ENCODE results near the gene PDLIM4. TPM values are rescaled to one million over a fixed set of nuclear protein-coding genes. Genes with fewer than 3 reads are reported as not detected.

The PDLIM4 gene
- 47.7 and 67.7 TPM in 2 replicates for total RNA-seq

- TF ChIP-seq, protein P1, sequence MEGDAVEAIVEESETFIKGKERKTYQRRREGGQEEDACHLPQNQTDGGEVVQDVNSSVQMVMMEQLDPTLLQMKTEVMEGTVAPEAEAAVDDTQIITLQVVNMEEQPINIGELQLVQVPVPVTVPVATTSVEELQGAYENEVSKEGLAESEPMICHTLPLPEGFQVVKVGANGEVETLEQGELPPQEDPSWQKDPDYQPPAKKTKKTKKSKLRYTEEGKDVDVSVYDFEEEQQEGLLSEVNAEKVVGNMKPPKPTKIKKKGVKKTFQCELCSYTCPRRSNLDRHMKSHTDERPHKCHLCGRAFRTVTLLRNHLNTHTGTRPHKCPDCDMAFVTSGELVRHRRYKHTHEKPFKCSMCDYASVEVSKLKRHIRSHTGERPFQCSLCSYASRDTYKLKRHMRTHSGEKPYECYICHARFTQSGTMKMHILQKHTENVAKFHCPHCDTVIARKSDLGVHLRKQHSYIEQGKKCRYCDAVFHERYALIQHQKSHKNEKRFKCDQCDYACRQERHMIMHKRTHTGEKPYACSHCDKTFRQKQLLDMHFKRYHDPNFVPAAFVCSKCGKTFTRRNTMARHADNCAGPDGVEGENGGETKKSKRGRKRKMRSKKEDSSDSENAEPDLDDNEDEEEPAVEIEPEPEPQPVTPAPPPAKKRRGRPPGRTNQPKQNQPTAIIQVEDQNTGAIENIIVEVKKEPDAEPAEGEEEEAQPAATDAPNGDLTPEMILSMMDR (IDR thresholded peaks at IDR 0.05; ENCODE audit: extremely low read depth, low read depth, low read length) = no peak
- peak; percentile 95 for DNase-seq (ENCODE audit: insufficient read length, low spot score, missing footprints)
- Histone ChIP-seq H3K79me2 (ENCODE audit: insufficient read depth, low read length) (peaks cover 52% of the 10 kb centered on the region), H3K9me3 (ENCODE audit: low read depth, low read length) (no peaks in the 10 kb centered on the region), H3K4me2 (ENCODE audit: insufficient read depth, low read length) (peak within 1 kb of the TSS; percentile 98), H3K4me1 (ENCODE audit: insufficient read depth, low read length) (peaks cover 52% of the 10 kb centered on the region), H3K27ac (ENCODE audit: low read depth, low read length) (peak within 1 kb of the TSS; percentile 98), H3K36me3 (ENCODE audit: insufficient read depth, low read length) (peaks cover 17% of the 10 kb centered on the region), H3K27me3 (ENCODE audit: insufficient read depth, low read length) (no peaks in the 10 kb centered on the region), H3K4me3 (ENCODE audit: insufficient read depth, low read length) (peak within 1 kb of the TSS; percentile 81), H2AFZ (ENCODE audit: low read length) (peak within 1 kb of the TSS; percentile 56), H4K20me1 (ENCODE audit: insufficient read depth, low read length) (peaks cover 33% of the 10 kb centered on the region)
These were observed at the start of gene PDLIM4 for GRCh38 chr5:132257131-132258101. TSS of gene PDLIM4 (plus strand) at chr5:132257696. CDS start at chr5:132257735, 39 bp downstream.

GRCh38 chr5:132207778-132208177, 49.7 kb upstream of the PDLIM4 start:
- no peaks in the 10 kb centered on the region for H3K79me2 ChIP-seq (ENCODE audit: insufficient read depth, low read length)
- H3K4me1 ChIP-seq (ENCODE audit: insufficient read depth, low read length) = peaks cover 12% of the 10 kb centered on the region
- peaks cover 16% of the 10 kb centered on the region for H4K20me1 ChIP-seq (ENCODE audit: insufficient read depth, low read length)
- DNase-seq (ENCODE audit: insufficient read length, low spot score, missing footprints) = no peak
- H3K27ac ChIP-seq (ENCODE audit: low read depth, low read length) = no peak overlapping the region
- no peak overlapping the region for H3K4me3 ChIP-seq (ENCODE audit: insufficient read depth, low read length)
- no peak overlapping the region for H3K4me2 ChIP-seq (ENCODE audit: insufficient read depth, low read length)
- H3K36me3 ChIP-seq (ENCODE audit: insufficient read depth, low read length) = peaks cover 87% of the 10 kb centered on the region
- no peaks in the 10 kb centered on the region for H3K9me3 ChIP-seq (ENCODE audit: low read depth, low read length)
- TF ChIP-seq, protein P1 (IDR thresholded peaks at IDR 0.05; ENCODE audit: extremely low read depth, low read depth, low read length) = no peak
- no peak overlapping the region for H2AFZ ChIP-seq (ENCODE audit: low read length)
- no peaks in the 10 kb centered on the region for H3K27me3 ChIP-seq (ENCODE audit: insufficient read depth, low read length)

- Histone ChIP-seq H3K9me3 (ENCODE audit: low read depth, low read length) (no peaks in the 10 kb centered on the region), H3K36me3 (ENCODE audit: insufficient read depth, low read length) (peaks cover 88% of the 10 kb centered on the region), H3K4me2 (ENCODE audit: insufficient read depth, low read length) (no peak overlapping the region), H3K4me1 (ENCODE audit: insufficient read depth, low read length) (no peaks in the 10 kb centered on the region), H3K27me3 (ENCODE audit: insufficient read depth, low read length) (no peaks in the 10 kb centered on the region), H4K20me1 (ENCODE audit: insufficient read depth, low read length) (peaks cover 12% of the 10 kb centered on the region), H3K79me2 (ENCODE audit: insufficient read depth, low read length) (peaks cover 4% of the 10 kb centered on the region), H2AFZ (ENCODE audit: low read length) (no peak overlapping the region), H3K27ac (ENCODE audit: low read depth, low read length) (no peak overlapping the region), H3K4me3 (ENCODE audit: insufficient read depth, low read length) (no peak overlapping the region)
- no peak for DNase-seq (ENCODE audit: insufficient read length, low spot score, missing footprints)
- TF ChIP-seq, protein P1 (IDR thresholded peaks at IDR 0.05; ENCODE audit: extremely low read depth, low read depth, low read length) = no peak
These were observed 48.4 kb upstream of the PDLIM4 start for GRCh38 chr5:132209131-132209530.

DNA sequence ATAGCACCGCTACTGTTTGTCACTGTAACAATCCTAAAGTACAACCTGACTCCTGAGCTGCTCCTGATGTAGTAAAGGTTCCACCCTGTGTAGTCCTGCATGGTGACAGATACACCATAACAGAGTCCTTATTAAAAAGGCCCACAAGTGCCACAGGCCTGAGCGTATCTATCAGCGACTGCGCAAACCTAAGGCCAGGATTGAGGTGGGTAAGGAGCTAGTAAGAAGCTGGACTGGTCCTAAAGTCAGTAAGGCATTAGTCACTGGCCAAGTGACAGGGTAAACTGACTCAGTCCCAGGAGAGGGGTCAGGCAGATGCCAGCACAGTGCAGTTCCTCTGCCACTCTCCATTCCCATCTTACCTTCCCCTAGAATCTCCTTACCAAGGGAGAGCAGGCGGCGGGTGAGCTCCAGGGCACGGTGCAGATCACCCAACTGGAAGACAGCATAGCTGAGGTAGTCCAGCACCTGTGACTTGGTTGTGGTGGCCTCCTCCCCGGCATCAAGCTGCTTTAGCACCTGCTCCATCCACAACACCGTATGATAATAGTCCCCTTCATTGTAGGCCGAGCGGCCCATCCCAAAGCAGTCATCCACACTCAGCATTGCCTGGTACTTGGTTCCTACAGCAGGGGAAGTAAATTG, 47.5 kb upstream of the PDLIM4 start:
- peaks cover 88% of the 10 kb centered on the region for H3K36me3 ChIP-seq (ENCODE audit: insufficient read depth, low read length)
- no peak overlapping the region for H3K4me3 ChIP-seq (ENCODE audit: insufficient read depth, low read length)
- H2AFZ ChIP-seq (ENCODE audit: low read length) = no peak overlapping the region
- H3K4me2 ChIP-seq (ENCODE audit: insufficient read depth, low read length) = no peak overlapping the region
- H3K4me1 ChIP-seq (ENCODE audit: insufficient read depth, low read length) = peaks cover 6% of the 10 kb centered on the region
- H3K27ac ChIP-seq (ENCODE audit: low read depth, low read length) = no peak overlapping the region
- H3K79me2 ChIP-seq (ENCODE audit: insufficient read depth, low read length) = peaks cover 12% of the 10 kb centered on the region
- peaks cover 8% of the 10 kb centered on the region for H4K20me1 ChIP-seq (ENCODE audit: insufficient read depth, low read length)
- TF ChIP-seq, protein P1 (IDR thresholded peaks at IDR 0.05; ENCODE audit: extremely low read depth, low read depth, low read length) = no peak
- DNase-seq (ENCODE audit: insufficient read length, low spot score, missing footprints) = no peak
- no peaks in the 10 kb centered on the region for H3K27me3 ChIP-seq (ENCODE audit: insufficient read depth, low read length)
- no peaks in the 10 kb centered on the region for H3K9me3 ChIP-seq (ENCODE audit: low read depth, low read length)
